ENCODE results near the gene SLC46A3.
"Not testable (repeated sequence)": the region's sequence is repeated elsewhere in the genome, so short reads cannot be mapped to it uniquely, and the experiment has no call there.

Gene SLC46A3, protein sequence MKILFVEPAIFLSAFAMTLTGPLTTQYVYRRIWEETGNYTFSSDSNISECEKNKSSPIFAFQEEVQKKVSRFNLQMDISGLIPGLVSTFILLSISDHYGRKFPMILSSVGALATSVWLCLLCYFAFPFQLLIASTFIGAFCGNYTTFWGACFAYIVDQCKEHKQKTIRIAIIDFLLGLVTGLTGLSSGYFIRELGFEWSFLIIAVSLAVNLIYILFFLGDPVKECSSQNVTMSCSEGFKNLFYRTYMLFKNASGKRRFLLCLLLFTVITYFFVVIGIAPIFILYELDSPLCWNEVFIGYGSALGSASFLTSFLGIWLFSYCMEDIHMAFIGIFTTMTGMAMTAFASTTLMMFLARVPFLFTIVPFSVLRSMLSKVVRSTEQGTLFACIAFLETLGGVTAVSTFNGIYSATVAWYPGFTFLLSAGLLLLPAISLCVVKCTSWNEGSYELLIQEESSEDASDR

DNA sequence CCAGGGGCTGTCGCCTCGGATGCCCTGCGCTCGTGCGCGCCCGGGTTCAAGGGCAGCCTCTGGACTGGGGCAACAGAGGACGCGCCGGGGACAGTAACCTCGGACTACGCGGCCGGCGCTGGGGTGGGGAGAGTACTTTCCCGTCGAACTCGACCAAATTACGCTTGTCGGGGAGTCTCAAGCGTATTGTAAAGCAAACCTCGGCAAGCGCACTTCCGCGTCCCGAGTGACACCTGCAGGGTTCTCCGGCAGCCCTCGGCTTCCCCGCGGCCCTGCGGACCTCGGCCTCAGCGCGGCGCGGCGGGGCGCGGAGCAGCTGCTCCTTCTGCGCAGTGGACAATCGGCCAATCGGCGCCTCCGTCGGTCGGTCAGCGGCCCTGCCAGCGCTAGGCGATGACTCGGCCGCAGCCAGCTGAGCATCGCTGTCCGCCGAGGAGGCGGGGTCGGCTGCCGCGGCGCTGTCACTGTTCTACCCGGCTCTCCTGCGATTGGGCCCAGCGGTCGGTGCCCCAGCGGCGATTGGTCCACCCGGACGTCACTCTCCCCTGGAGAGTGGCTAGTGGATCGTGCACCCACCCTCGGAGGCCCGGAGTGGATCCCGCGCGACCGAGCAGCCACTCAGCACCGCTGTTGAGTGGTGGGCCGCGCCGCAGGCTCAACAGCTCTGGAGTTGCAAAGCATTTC lies at the start of gene SLC46A3:
SLC46A3 (minus strand) TSS at position 428 of the 684 bp plus-strand sequence. CDS start 972 bp downstream, outside the sequence.
- DNase-seq, result peak; percentile 94 to 96 (median 96)

DNA sequence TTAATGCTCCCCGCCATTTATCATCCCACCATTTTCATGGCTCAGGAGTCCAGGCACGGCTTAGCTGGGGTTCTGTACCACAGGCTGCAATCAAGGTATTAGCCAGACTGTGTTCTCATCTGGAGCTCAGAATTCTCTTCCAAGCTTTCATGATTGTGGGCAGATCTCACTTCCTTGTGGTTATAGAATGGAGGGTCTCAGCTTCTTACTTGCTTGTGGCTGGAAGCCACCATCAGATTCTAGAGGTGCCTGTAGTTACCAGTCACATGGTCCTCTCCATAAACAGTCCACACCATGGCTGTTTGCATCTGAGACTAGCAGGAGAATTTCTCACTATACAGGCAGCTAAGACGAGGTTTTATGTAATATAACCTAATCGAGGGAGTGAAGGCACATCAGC lies 45.1 kb upstream of the SLC46A3 start:
- DNase-seq, result no peak

DNA sequence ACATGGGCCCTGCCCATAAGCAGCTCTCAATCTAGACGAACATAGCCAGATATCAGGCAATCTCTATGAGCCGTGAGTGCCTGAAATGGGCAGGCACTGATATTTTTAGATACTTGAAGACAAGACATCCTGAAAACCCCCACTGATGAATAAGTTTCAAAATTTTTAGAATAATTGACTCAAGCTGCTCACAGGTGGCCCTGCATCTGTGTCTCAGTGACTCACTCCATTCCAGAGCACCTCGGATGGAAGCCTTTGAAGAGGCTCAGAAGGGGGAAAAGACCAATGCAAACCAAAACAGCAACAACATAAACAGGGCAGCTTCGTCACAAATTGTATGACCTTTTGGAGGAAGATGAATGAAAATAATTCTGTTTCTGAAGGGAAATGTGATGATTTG lies 42.8 kb upstream of the SLC46A3 start:
- no peak for DNase-seq

DNA sequence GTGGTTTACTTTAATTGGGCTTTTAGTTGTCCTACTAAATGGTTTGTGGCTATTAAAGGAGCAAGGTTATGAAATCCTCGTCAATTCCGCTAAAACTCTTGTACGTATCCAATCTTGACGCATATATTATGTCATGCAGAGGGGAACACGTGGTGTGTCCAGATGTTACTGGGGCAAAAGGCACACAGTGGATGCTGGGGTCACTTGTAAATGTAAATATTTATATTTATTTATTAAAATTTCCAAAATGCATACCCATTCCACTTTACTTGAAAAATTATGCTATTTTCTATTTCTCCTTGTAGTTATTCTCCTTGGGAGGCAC lies 36.7 kb upstream of the SLC46A3 start:
- no peak for DNase-seq

DNA sequence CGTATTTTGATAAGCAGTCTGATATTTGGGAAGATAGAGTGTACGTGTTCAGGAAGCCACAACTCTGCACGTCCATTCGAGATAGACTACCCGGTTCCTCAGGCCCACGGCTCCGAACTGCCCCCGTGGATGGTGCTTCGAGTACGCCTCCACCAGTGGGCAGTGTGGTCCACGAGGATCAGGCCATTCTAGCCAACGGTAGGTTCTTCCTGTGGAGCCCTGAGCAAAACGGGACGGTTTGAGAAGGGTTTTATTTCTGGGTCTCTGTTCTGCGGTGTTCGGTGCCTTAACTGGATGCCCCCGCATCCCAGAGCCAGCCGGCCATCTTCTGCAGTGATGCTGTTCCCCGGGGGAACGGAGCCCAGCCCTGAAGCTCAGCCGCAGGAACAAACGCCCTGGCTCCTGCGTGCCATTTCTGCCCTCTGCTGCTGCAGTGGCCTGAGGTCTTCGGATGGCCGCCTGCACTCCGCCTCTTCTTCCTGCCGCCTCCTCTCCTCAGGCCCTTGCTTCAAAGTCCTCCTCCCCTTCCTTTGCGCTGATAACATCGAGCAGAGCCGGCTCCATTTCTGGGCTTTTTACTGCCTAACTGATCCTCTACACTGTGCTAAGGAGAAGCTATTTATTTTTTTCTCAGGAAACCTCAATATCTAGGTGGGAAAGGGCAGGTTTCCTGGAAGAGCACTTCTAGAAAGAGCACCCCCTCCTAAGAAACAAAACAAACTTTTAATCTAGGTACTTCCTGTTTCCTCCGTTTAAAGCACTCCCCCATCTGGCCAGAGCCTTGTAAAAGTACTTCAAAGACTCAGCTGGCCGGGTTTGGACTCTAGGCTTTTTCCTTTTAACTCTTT lies 36.2 kb upstream of the SLC46A3 start:
- DNase-seq, result no peak

DNA sequence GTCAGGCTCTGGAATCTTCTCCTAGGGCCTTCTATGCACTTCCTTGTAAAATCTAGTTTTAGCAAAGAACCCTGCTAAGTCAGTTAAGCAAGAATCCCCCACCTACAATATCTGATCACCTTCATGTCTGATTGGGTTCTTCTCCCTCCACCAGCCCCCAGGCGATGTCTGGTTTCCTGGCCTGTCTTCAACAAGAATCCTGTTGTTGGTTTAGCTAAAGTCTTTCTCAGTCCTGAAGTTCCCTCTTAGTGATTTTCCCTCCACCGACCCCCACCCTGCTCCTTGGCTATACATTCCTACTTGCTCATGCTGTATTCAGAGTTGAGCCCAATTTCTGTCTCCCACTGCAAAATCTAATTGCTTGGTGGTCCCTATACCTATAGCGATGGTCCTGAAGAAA lies 35.2 kb upstream of the SLC46A3 start:
- DNase-seq, result no peak

DNA sequence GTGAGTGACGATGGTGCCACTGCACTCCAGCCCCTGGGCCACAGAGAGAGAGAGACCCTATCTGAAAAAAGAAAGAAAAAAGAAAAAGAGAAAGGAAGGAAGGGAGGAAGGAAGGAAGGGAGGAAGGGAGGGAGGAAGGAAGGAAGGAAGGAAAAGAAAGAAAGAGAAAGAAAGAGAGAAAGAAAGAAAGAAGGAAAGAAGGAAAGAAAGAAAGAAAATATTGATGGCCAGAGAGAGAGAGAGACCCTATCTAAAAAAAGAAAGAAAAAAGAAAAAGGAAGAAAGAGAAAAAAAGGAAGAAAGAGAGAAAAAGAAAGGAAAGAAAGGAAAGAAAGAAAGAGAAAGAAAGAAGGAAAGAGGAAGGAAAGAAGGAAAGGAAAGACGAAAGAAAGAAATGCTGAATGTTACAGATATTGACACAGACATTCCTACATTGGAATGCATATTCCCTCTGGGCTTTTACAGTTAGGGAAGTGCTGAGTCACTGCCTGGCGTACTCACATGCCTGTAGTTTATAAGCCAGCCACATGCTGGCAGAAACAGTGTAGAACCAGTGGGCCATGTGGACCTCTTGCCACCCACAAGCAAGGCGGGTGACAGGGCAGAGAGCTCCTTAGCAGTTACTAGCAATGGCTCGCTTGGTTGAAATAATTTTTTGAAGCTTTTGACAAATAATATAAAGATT lies 34.6 kb upstream of the SLC46A3 start:
- DNase-seq, result no peak

DNA sequence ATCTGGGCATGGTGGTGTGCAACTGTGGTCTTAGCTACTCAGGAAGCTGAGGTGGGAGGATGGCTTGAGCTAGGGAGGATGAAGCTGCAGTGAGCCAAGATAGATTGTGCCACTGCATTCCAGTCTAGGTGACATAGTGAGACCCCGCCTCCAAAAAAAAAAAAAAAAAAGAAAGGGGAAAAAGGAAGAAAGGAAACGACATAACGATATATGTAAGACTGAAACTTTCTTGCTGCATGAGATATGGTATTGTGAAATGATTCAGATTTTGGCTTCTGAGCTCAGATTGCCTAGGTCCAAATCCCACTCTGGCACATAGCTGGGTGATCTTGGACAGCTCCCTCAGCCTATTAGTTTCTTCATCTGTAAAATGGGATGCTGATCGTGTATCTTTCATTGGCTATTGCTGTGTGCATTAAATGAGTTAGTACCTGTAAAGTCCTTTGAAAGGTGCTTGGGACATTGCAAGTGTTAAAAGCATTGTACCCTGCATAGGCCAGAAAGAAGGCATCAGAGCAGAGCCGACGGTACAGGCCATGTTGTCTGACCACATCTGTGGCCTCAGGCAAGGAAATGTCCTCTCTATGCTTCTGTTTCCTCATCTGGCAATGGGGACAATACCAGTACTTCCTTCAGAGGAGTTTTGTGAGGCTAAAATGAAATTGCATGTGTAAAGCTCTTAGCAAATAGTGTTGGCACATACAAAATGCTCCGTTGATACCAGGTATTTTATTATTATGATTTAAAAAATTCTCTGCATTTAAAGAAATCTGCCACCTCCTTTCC lies 32.6 kb upstream of the SLC46A3 start:
- DNase-seq, result no peak

DNA sequence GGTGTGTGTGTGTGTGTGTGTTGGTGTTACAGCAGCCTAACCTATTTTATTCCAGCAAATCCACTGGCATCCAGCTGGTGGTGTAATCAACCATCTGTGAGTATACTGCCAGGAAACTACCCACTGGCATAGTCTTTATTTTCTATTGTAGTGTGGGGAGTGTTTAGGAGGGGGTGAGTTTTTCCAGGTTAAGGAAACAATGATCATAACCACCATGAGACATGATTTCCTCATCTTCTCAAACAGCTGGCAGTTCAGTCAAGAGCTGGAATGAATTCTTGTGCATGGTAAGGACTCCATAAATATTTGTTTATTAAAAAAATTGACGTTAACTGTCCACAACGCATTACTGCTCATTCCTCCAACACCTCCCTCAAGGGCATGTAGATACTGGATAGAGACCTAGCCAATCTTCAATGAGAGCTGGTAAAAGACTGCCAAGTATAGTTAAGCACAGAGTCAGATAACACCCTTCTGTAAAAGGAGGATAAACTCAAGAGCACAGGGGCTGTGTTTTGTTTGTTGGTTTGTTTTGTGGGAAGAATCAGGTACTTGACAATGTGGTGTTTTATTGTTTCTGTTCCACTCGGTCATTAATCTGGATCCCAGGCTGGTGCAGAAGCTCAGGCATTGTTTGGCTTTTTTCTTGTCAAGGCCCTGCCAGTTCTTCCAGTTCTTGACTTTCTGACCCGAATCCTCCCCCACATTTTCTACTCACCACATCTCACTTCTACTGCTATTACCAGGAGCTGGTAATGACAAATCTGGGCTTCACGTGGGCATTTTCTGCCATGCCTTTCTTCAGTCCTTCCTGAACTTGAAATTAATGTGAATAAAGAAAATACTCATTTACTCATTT lies 31.6 kb upstream of the SLC46A3 start:
- no peak for DNase-seq

DNA sequence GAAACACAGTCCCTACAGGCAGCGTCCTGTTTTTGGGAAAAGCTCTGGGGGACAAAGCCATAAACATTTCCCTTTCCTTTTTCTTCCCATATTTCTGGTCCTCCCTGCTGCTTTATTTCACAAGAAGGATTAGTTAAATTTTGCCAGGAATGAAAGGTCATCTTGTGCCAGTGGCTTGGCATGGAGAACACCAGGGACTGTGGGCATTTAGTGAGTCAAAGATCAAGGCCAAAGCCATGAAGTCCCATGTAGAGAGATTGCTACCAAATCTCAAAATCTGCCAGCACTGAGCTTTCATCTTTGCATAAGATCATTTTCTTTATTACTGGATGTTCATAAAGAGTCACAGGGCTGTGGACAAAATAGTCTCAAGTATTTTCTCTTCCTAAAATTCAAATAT lies 29.1 kb upstream of the SLC46A3 start:
- DNase-seq, result no peak

DNA sequence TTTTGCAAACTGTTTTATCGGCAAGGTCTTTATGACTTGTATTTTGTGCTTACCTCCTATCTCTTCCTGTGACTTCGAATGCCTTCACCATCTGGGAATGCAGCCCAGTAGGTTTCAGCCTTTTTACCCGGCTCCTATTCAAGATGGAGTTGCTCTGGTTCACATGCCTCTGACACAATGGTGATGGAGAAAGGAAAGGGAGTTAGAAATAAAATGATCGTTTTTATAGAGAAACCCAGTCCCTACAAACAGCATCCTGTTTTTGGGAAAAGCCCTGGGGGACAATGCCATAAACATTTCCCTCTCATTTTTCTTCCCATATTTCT lies 27.5 kb upstream of the SLC46A3 start:
- no peak for DNase-seq

DNA sequence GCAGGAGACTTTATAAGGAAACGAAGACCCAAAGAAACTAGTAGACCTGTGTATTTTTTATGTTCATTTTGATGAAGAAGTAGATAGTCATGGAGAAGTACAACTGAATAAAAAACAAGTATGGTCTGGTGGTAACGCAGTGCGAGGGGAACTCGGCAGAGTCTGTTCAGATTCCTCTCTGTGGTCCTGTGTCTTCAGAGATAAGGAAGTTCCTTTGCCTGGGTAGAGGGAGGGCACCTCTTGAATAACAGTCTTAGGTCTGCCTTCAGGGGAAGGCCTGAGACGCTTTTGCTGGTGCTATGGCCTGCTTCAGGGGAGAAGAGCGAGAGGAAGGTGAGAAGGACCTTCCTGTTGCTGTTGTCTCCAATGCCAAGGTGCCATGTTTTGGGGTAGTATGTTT lies 25.9 kb upstream of the SLC46A3 start:
- DNase-seq, result no peak

DNA sequence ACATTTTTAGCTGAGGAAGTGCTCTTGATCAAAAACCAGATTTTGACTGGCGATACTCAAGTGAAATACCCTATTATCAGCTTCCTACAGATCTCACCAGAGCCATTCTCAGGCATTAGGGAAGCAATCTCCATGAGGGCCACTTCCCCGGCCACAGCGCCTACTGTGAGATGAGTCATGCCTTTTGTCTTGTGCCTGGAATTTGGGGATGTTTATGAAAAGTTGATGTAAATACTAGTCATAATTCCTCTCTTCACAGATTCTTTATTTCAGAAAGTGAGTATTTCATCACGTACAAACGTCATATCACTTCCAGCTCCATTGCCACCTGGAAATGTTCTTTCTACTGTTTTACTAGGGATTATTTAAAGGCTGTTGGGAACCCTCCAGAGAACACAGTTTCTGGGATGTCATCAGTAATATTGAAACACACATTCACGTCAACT lies 25.3 kb upstream of the SLC46A3 start:
- DNase-seq, result no peak

DNA sequence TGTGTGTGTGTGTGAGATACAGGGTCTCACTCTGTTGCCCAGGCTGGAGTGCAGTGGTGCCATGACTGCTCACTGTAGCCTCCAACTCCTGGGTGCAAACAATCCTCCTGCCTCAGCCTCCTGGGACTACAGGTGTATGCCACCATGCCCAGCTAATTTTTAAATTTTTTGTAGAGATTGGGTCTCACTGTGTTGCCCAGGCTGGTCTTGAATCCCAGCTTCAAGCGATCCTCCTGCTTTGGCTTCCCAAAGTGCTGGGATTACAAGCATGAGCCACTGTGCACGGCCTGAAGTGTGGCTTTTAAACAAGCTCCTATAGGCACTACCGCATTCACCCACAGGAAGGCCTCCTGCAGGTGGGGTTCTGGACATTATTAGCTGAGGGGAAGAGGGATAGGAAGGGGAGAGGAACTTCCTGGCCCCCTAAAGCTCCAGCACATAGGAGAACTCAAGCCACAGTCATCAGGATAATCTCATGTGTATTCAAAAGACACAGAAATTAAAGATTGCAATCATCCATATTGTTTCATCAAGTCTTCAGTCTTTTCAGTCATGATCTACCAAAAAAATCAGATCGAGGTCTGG lies 24.8 kb upstream of the SLC46A3 start:
- no peak for DNase-seq

DNA sequence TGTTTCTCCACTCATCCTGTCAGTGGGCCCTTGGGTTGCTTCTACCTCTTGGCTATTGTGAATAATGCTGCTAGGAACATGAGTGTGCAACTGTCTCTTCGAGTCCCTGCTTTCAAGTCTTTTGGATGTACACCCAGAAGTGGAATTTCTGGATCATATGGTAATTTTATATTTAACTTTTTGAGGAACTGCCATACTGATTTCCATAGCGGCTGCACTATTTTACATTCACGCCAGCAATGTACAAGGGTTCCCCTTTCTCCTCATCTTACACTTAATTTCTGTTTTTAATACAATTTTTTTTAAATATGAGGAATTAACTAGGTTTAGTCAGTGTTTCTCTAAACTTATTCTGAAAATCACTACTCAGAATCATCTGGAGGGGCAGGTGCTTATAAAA lies 24.2 kb upstream of the SLC46A3 start:
- DNase-seq, result no peak

DNA sequence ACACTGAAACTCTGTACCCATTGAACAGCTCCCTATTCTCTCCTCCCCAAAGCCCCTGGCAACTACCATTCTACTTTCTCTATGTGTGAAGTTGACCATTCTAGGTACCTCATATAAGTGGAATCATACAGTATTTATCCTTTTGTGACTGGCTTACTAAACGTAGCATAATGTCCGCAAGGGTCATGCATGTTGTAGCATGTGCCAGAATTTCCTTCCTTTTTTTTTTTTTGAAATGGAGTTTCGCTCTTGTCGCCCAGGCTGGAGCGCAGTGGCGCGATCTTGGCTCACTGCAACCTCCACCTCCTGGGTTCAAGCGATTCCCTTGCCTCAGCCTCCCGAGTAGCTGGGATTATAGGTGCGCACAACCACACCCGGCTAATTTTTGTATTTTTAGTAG lies 23.7 kb upstream of the SLC46A3 start:
- not testable (repeated sequence) for DNase-seq

DNA sequence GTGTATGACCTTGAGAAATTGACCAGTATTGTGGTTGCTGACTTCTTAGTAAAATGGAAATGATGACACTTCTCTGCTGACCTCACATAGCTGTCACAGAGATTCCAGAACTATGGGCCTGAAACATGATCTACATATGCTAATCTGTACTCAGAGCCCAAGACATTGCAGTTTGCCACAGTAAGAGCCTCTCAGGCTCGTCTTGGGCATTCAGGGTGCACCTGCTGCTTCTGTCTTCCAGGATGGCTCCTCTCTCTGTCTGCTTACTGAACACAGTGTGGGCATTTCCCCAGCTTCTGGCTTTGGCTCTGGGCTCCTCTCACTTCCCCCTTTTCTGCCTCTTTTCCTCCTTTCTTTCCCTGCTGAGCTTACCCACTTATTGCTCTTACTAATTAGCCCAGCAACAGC lies 22.3 kb upstream of the SLC46A3 start:
- DNase-seq, result no peak

DNA sequence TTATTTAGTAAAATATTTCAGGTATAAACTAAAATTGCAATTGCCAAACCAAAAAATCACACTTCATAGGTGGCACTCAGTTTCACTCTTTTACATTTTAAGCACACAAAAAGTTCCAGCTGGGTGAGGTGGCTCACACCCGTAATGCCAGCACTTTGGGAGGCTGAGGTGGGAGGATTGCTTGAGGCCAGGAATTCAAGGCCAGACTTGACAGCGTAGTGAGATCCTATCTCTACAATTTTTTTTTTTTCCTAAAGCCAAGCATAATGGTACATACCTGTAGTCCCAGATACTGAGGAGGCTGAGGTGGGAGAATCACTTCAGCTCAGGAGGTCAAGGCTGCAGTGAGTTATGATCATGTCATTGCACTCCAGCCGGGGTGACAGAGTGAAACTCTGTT lies 20.6 kb upstream of the SLC46A3 start:
- DNase-seq, result no peak

DNA sequence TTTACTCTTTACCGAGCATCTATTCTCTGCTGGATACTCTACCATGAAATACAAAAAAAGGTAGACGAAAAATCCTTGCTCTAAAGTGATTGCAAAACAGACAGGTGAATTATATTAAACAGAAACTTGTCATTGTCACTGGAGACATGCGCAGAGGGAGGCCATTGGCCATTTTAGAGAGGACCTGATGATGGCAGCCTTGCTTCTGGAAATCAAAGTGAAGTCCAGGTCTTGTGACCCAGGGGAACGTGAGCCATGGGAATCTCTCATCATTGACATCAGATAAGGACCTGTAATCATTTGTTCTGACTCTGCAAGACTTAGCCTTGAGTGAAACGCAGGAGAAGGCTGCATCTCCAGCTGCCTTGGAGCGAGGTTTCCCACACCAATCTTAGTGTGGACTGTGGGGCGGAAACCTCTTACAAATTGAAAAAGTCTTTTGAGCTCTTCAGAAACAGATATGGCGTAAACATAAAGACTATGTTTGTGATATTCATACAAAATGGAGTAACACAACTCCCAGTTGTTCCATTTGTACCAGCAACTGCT lies 16.8 kb upstream of the SLC46A3 start:
- DNase-seq, result no peak

DNA sequence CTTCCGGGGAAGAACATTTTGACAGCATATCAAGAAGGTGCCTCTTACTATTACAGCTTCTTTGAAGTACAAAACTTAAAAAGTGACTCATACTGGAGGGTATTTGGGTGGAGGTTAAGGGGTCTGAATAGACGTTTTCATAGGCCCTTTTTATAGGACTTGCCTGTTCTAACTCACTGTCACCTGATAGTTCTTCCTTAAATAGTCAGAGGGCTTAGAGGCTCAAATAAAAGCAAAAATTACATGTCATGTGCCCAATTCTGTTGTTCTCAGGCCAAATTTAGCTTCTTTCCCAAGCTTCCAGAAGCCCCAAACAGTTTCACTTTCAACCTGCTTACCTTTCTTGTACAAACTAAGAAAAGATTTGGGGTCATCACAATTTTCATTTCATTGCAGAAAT lies 16.1 kb upstream of the SLC46A3 start:
- DNase-seq, result no peak

DNA sequence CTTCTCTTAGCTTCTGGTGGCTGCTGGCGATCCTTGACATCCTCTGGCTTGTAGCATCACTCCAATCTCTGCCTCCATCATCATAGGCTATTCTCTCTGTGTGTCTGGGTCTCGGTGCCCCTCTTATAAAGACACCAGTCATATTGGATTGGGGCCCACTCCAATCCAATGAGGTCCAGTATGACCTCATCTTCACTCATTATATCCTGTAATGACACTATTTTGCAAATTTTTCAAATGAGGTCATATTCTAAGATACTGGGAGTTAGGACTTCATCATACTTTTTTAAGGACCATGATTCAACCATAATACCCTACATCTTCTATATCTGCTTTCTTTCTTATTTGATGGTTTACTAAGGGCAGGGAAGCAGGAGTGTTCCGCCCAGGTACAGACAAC lies 12.0 kb upstream of the SLC46A3 start:
- no peak for DNase-seq
